ENCODE data around the gene MTFR1L.
A peak's percentile ranks its signal among the peaks of the same experiment; 100 is the strongest.

DNA sequence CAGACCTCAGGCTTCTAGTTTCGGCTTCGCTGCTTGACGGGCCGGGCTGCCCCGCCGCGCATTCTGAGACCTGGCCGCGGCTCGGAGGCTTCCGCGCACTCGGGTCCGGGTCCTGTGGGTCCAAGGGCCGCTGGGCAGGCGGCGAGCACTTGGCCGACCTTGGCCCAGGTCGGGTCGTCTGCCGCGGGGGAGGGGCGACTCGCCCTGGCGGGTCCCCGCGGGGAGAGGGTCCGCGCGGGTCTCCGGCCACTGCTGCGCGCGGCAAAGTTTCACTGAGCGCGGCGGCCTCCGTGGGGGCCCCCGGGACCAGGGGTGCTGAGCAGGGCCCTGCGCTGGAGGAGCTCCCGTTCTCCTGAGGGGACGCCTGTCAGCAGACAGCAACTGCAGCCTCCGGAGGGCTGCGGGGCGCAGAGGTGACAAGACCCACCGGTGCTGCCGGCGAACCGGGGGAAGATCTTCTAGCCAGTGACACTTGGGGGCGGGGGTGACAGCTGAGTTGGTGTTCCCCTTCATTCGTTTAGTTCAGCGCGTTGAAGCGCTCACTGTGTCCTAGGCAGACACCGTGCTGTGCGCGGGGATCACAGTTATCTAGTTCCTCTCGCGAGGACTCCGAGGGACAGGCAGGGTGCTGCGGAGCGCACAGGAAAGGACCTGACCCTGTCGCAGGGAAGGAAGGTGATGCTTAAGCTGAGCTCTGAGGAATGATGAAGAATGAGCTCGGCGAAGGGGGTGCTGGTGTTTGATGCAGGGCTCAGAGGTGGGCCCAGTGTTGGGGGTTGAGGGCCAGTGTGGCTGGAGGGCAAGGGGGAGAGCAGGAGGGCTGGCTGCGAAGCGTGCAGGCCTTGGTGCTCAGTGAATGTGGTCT lies 725 bp downstream of the MTFR1L start:
- TF ChIP-seq, protein P1, sequence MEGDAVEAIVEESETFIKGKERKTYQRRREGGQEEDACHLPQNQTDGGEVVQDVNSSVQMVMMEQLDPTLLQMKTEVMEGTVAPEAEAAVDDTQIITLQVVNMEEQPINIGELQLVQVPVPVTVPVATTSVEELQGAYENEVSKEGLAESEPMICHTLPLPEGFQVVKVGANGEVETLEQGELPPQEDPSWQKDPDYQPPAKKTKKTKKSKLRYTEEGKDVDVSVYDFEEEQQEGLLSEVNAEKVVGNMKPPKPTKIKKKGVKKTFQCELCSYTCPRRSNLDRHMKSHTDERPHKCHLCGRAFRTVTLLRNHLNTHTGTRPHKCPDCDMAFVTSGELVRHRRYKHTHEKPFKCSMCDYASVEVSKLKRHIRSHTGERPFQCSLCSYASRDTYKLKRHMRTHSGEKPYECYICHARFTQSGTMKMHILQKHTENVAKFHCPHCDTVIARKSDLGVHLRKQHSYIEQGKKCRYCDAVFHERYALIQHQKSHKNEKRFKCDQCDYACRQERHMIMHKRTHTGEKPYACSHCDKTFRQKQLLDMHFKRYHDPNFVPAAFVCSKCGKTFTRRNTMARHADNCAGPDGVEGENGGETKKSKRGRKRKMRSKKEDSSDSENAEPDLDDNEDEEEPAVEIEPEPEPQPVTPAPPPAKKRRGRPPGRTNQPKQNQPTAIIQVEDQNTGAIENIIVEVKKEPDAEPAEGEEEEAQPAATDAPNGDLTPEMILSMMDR (IDR thresholded peaks at IDR 0.05) = no peak
- TF ChIP-seq POLR2A (IDR thresholded peaks at IDR 0.05) = peak in 1 of 3 donors; percentile 50
